Nephron (organoid): ENCODE measurements around the gene SERPINA4.
A peak's percentile ranks its signal among the peaks of the same experiment; 100 is the strongest.

Source experiments
- H3K27ac Mint-ChIP-seq, 3 experiments: 2 replicates each; pipeline ENCODE4 v1.8.0; 2020; ENCODE audit warnings: mixed read lengths in 3 of 3, mild to moderate bottlenecking in 2 of 3, moderate library complexity in 1 of 3
- H3K27me3 Mint-ChIP-seq: 2 replicates; pipeline ENCODE4 v1.8.0; 2021; ENCODE audit warnings: low read depth, mild to moderate bottlenecking, moderate library complexity, mixed read lengths
- H3K36me3 Mint-ChIP-seq: 2 replicates; pipeline ENCODE4 v1.8.0; 2020; ENCODE audit warnings: low read depth, mixed read lengths
- H3K4me1 Mint-ChIP-seq: 2 replicates; pipeline ENCODE4 v1.8.0; 2020; ENCODE audit warnings: mixed read lengths
- H3K4me3 Mint-ChIP-seq, 3 experiments: 2 replicates each; pipeline ENCODE4 v1.8.0; 2020; ENCODE audit warnings: mild to moderate bottlenecking in 3 of 3, mixed read lengths in 3 of 3, moderate library complexity in 2 of 3
- H3K9me3 Mint-ChIP-seq: 2 replicates; pipeline ENCODE4 v1.8.0; 2020; ENCODE audit warnings: mixed read lengths
- CTCF ChIP-seq, 3 experiments: fragments of 200-600 bp; sonication (generic); IDR thresholded peaks; one replicate each; pipeline ENCODE4 v1.5.0; 2021; ENCODE audit warnings: antibody characterized with exemption in 3 of 3; ENCODE audit not compliant: unreplicated experiment in 3 of 3

The SERPINA4 gene

GRCh38 chr14:94578712-94579111 is 17.5 kb downstream of the SERPINA4 start:
- Mint-ChIP-seq H3K27ac (no peak overlapping the region), H3K36me3 (no peaks in the 10 kb centered on the region), H3K27me3 (peaks cover 15% of the 10 kb centered on the region), H3K4me3 (no peak overlapping the region), H3K9me3 (no peaks in the 10 kb centered on the region), H3K4me1 (no peaks in the 10 kb centered on the region)
- TF ChIP-seq CTCF (IDR thresholded peaks at IDR 0.05; ENCODE audit: unreplicated experiment in 3 of 3): no peak

- no peak within 1 kb of the TSS for H3K27ac Mint-ChIP-seq
- H3K4me1 Mint-ChIP-seq: no peaks in the 10 kb centered on the region
- no peaks in the 10 kb centered on the region for H3K9me3 Mint-ChIP-seq
- no peak for TF ChIP-seq CTCF (IDR thresholded peaks at IDR 0.05; ENCODE audit: unreplicated experiment in 3 of 3)
- H3K36me3 Mint-ChIP-seq: no peaks in the 10 kb centered on the region
- H3K4me3 Mint-ChIP-seq: peak within 1 kb of the TSS in 1 of 3 experiments; percentile 0
- peaks cover 18% of the 10 kb centered on the region for H3K27me3 Mint-ChIP-seq
These were observed 20.1 kb downstream of the SERPINA4 start, which contains the start of gene SERPINA5 for GRCh38 chr14:94581127-94581999. TSS of gene SERPINA5 (plus strand) at chr14:94581426. CDS start at chr14:94587363, 5,937 bp downstream.

GRCh38 chr14:94582199-94582750 is 21.0 kb downstream of the SERPINA4 start:
- H3K36me3 Mint-ChIP-seq: no peaks in the 10 kb centered on the region
- H3K27me3 Mint-ChIP-seq: peaks cover 21% of the 10 kb centered on the region
- H3K4me1 Mint-ChIP-seq: no peaks in the 10 kb centered on the region
- no peak overlapping the region for H3K4me3 Mint-ChIP-seq
- no peaks in the 10 kb centered on the region for H3K9me3 Mint-ChIP-seq
- no peak for TF ChIP-seq CTCF (IDR thresholded peaks at IDR 0.05; ENCODE audit: unreplicated experiment in 3 of 3)
- H3K27ac Mint-ChIP-seq: no peak overlapping the region

- no peak for TF ChIP-seq CTCF (IDR thresholded peaks at IDR 0.05; ENCODE audit: unreplicated experiment in 3 of 3)
- H3K27me3 Mint-ChIP-seq: peaks cover 21% of the 10 kb centered on the region
- no peaks in the 10 kb centered on the region for H3K9me3 Mint-ChIP-seq
- H3K27ac Mint-ChIP-seq: peak overlapping the region in 1 of 3 experiments; percentile 4
- H3K36me3 Mint-ChIP-seq: no peaks in the 10 kb centered on the region
- no peak overlapping the region for H3K4me3 Mint-ChIP-seq
- no peaks in the 10 kb centered on the region for H3K4me1 Mint-ChIP-seq
These were observed 21.6 kb downstream of the SERPINA4 start for GRCh38 chr14:94582851-94583250.

- H3K27ac Mint-ChIP-seq: no peak overlapping the region
- no peaks in the 10 kb centered on the region for H3K4me1 Mint-ChIP-seq
- no peaks in the 10 kb centered on the region for H3K9me3 Mint-ChIP-seq
- no peaks in the 10 kb centered on the region for H3K36me3 Mint-ChIP-seq
- H3K4me3 Mint-ChIP-seq: no peak overlapping the region
- TF ChIP-seq CTCF (IDR thresholded peaks at IDR 0.05; ENCODE audit: unreplicated experiment in 3 of 3): no peak
- peaks cover 21% of the 10 kb centered on the region for H3K27me3 Mint-ChIP-seq
These were observed 22.3 kb downstream of the SERPINA4 start for GRCh38 chr14:94583557-94583956.
